Neural cell (in vitro differentiated cells): ENCODE measurements around the gene PROKR2. TPM values are rescaled to one million over a fixed set of nuclear protein-coding genes. Genes with fewer than 3 reads are reported as not detected.

ENCODE experiments used
- H2AFZ ChIP-seq: fragments of 200-600, 300-800 bp; sonication (generic), shearing (Covaris generic); 2 replicates; pipeline ENCODE4 v1.6.0; 2014; ENCODE audit warnings: low read depth, mild to moderate bottlenecking, antibody characterized with exemption, low read length, moderate library complexity
- H3F3A ChIP-seq: fragments of 200-600 bp; shearing (Covaris generic); 2 replicates; pipeline ENCODE4 v1.6.1; 2016; ENCODE audit warnings: mild to moderate bottlenecking, moderate library complexity, mixed read lengths, antibody characterized with exemption, low read length; ENCODE audit not compliant: insufficient read depth, poor library complexity, severe bottlenecking
- H3K27ac ChIP-seq: fragments of 200-600, 300-800 bp; sonication (generic), shearing (Covaris generic); 2 replicates; pipeline ENCODE4 v1.5.1; 2014; ENCODE audit warnings: mild to moderate bottlenecking, low read length, moderate library complexity
- H3K27me3 ChIP-seq: fragments of 300-800, 200-600 bp; sonication (generic), shearing (Covaris generic); 2 replicates; pipeline ENCODE4 v1.6.0; 2014; ENCODE audit warnings: mild to moderate bottlenecking, low read depth, low read length, moderate library complexity; ENCODE audit not compliant: insufficient read depth
- H3K36me3 ChIP-seq: fragments of 300-800, 200-600 bp; sonication (generic), shearing (Covaris generic); 2 replicates; pipeline ENCODE4 v1.5.1; 2014; ENCODE audit warnings: mild to moderate bottlenecking, antibody characterized with exemption, low read length, moderate library complexity; ENCODE audit not compliant: insufficient read depth
- H3K4me2 ChIP-seq: fragments of 300-800, 200-600 bp; sonication (generic), shearing (Covaris generic); 2 replicates; pipeline ENCODE4 v1.6.0; 2014; ENCODE audit warnings: mild to moderate bottlenecking, low read length
- H3K4me3 ChIP-seq: fragments of 300-800, 200-600 bp; sonication (generic), shearing (Covaris generic); 2 replicates; pipeline ENCODE4 v1.5.1; 2014; ENCODE audit warnings: mild to moderate bottlenecking, low read length, moderate library complexity
- H3K79me2 ChIP-seq: fragments of 200-600 bp; shearing (Covaris generic); replicated peaks from 2 replicates; pipeline ENCODE4 v1.6.0; 2014; ENCODE audit warnings: mild to moderate bottlenecking, low read length, moderate library complexity; ENCODE audit not compliant: insufficient read depth
- H3K9ac ChIP-seq: fragments of 300-800, 200-600 bp; sonication (generic), shearing (Covaris generic); 2 replicates; pipeline ENCODE4 v1.6.1; 2016; ENCODE audit warnings: mild to moderate bottlenecking, low read length, mixed read lengths
- H3K9me2 ChIP-seq: fragments of 200-600 bp; shearing (Covaris generic); 2 replicates; pipeline ENCODE4 v1.6.1; 2016; ENCODE audit warnings: mild to moderate bottlenecking, low read length, mixed read lengths; ENCODE audit not compliant: insufficient read depth
- H3K9me3 ChIP-seq: fragments of 200-600, 300-800 bp; sonication (generic), shearing (Covaris generic); 2 replicates; pipeline ENCODE4 v1.6.1; 2016; ENCODE audit warnings: mild to moderate bottlenecking, mixed run types, low read length, moderate library complexity, mixed read lengths
- H4K20me1 ChIP-seq: fragments of 200-600 bp; shearing (Covaris generic); 2 replicates; pipeline ENCODE4 v1.6.1; 2016; ENCODE audit warnings: mild to moderate bottlenecking, mixed run types; ENCODE audit not compliant: insufficient read depth
- CTCF ChIP-seq: fragments of 450-650 bp; IDR thresholded peaks from 2 replicates; pipeline ENCODE4 v1.5.1; 2014; ENCODE audit warnings: antibody characterized with exemption, mild to moderate bottlenecking, moderate library complexity; ENCODE audit not compliant: poor library complexity, severe bottlenecking
- EP300 ChIP-seq: fragments of 450-650 bp; conservative IDR thresholded peaks from 2 replicates; pipeline ENCODE4 v1.6.1; 2014; ENCODE audit warnings: antibody characterized with exemption, mild to moderate bottlenecking, moderate library complexity; ENCODE audit not compliant: poor library complexity, severe bottlenecking
- EZH2 ChIP-seq: fragments of 200-600, 300-800 bp; shearing (Covaris generic), sonication (generic); IDR thresholded peaks from 2 replicates; pipeline ENCODE4 v1.6.1; 2014; ENCODE audit warnings: antibody characterized with exemption, low read length, borderline replicate concordance, mild to moderate bottlenecking; ENCODE audit not compliant: insufficient read depth, poor library complexity, severe bottlenecking
- MXI1 ChIP-seq: fragments of 450-650 bp; conservative IDR thresholded peaks from 2 replicates; pipeline ENCODE4 v1.6.1; 2014; ENCODE audit warnings: antibody characterized with exemption, mild to moderate bottlenecking; ENCODE audit not compliant: poor library complexity, severe bottlenecking
- POLR2AphosphoS5 ChIP-seq: IDR thresholded peaks from 2 replicates; pipeline ENCODE4 v1.6.1; 2012
- RAD21 ChIP-seq: fragments of 450-650 bp; conservative IDR thresholded peaks from 2 replicates; pipeline ENCODE4 v1.6.1; 2014; ENCODE audit warnings: antibody characterized with exemption, mild to moderate bottlenecking, moderate library complexity
- REST ChIP-seq: IDR thresholded peaks from 2 replicates; pipeline ENCODE4 v1.6.1; 2012; ENCODE audit warnings: borderline replicate concordance
- SMC3 ChIP-seq: fragments of 450-650 bp; conservative IDR thresholded peaks from 2 replicates; pipeline ENCODE4 v1.6.1; 2014; ENCODE audit warnings: antibody characterized with exemption, mild to moderate bottlenecking, moderate library complexity; ENCODE audit not compliant: poor library complexity
- TAF1 ChIP-seq: IDR thresholded peaks from 2 replicates; pipeline ENCODE4 v1.6.1; 2012; ENCODE audit warnings: low read depth
- polyA plus RNA-seq: library from polyadenylated mRNA; depleted of rRNA; stranded (reverse); fragments of >200 nt; gene quantifications from 2 replicates; pipeline ENCODE4 v1.2.3, GENCODE V29; 2014

Gene PROKR2
- polyA plus RNA-seq, 1 donor from 2014 or later, result not detected

- Histone ChIP-seq H4K20me1 (no peaks in the 10 kb centered on the region), H2AFZ (no peak overlapping the region), H3K9me3 (no peaks in the 10 kb centered on the region), H3K36me3 (no peaks in the 10 kb centered on the region), H3K9me2 (no peaks in the 10 kb centered on the region), H3F3A (no peaks in the 10 kb centered on the region), H3K9ac (no peak overlapping the region), H3K4me2 (no peak overlapping the region), H3K27me3 (no peaks in the 10 kb centered on the region), H3K4me3 (no peak overlapping the region), H3K27ac (no peak overlapping the region), H3K79me2 (no peaks in the 10 kb centered on the region)
- no peak for TF ChIP-seq CTCF
- no peak for TF ChIP-seq SMC3
- TF ChIP-seq MXI1, result no peak
- TF ChIP-seq REST, result no peak
Measured at GRCh38 chr20:5279661-5280060, 37.1 kb downstream of the PROKR2 start.

GRCh38 chr20:5272268-5272667 lies 44.5 kb downstream of the PROKR2 start:
- H3K27ac ChIP-seq, result no peak overlapping the region
- H4K20me1 ChIP-seq, result no peaks in the 10 kb centered on the region
- H3K4me3 ChIP-seq, result no peak overlapping the region
- H3K9me3 ChIP-seq, result no peaks in the 10 kb centered on the region
- H3K9me2 ChIP-seq, result no peaks in the 10 kb centered on the region
- H3K79me2 ChIP-seq, result no peaks in the 10 kb centered on the region
- no peak overlapping the region for H3K4me2 ChIP-seq
- H3K9ac ChIP-seq, result no peak overlapping the region
- no peak overlapping the region for H2AFZ ChIP-seq
- no peak for TF ChIP-seq EP300
- no peaks in the 10 kb centered on the region for H3F3A ChIP-seq
- H3K36me3 ChIP-seq, result no peaks in the 10 kb centered on the region
- no peaks in the 10 kb centered on the region for H3K27me3 ChIP-seq

- H3K4me3 ChIP-seq, result no peak overlapping the region
- no peaks in the 10 kb centered on the region for H3K9me2 ChIP-seq
- H2AFZ ChIP-seq, result no peak overlapping the region
- no peaks in the 10 kb centered on the region for H3K36me3 ChIP-seq
- H3K27ac ChIP-seq, result no peak overlapping the region
- no peaks in the 10 kb centered on the region for H3K79me2 ChIP-seq
- no peaks in the 10 kb centered on the region for H3F3A ChIP-seq
- H3K9ac ChIP-seq, result no peak overlapping the region
- no peaks in the 10 kb centered on the region for H4K20me1 ChIP-seq
- TF ChIP-seq REST (no peak), POLR2AphosphoS5 (no peak), EP300 (no peak), RAD21 (no peak), EZH2 (no peak), MXI1 (no peak), CTCF (no peak), TAF1 (no peak), SMC3 (no peak)
- H3K9me3 ChIP-seq, result no peaks in the 10 kb centered on the region
- no peaks in the 10 kb centered on the region for H3K27me3 ChIP-seq
- no peak overlapping the region for H3K4me2 ChIP-seq
Measured at GRCh38 chr20:5270603-5271002, 46.2 kb downstream of the PROKR2 start.
